Neural progenitor cell (in vitro differentiated cells): ENCODE data around the gene CCDC63.

ENCODE experiments used
- CTCF ChIP-seq: fragments of 200-600 bp; sonication (generic); IDR thresholded peaks from 2 replicates; pipeline ENCODE4 v1.5.1; 2017; ENCODE audit warnings: antibody characterized with exemption, mild to moderate bottlenecking
- EZH2 ChIP-seq: fragments of 200-600 bp; sonication (generic); IDR thresholded peaks from 2 replicates; pipeline ENCODE4 v1.6.1; 2017; ENCODE audit warnings: antibody characterized with exemption, mild to moderate bottlenecking, moderate library complexity

- TF ChIP-seq CTCF = no peak
- no peak for TF ChIP-seq EZH2
These were observed 15.5 kb downstream of the CCDC63 start for GRCh38 chr12:110862329-110862728.
